ENCODE data around the gene MAGIX.

The MAGIX gene

DNA sequence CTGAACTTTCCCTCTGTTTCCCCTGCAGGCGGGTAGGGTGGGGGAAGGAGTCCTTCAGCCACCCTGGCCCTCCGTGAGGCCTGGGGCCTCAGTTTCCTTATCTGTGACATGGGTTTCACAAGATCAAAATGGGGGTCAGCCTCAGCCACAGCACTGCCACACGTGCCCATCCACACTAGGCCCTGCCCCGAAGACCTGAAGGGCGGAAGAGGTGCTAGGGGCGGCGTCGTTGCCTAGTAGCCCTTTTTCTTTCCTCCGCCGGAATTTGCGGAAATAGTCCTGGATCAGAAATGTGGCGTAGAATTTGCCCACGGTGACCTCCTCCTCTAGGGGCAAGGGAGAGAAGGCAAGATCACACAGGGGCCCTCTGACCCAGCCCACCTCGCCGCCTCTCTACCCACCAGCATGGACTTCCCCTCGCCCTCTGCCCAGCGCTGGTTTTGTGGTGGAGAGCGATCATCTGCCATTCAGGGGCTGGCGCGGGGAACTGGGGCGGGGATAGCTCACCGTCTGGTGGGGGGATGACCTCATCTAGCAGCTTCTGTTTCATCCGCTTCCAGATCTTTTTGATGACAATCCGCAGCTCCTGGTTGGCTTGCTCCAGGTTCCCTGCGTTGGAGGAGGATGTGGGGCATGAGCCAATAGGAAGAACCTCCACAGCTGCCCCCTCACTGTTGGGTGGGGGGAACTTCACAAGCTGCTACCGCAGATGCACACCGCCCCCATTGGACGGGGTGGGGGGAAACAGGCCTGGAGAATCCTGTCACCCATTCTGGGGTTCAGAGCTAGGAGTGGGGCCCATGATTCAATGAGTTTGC is 47.1 kb downstream of the MAGIX start:
- no peak for DNase-seq

DNA sequence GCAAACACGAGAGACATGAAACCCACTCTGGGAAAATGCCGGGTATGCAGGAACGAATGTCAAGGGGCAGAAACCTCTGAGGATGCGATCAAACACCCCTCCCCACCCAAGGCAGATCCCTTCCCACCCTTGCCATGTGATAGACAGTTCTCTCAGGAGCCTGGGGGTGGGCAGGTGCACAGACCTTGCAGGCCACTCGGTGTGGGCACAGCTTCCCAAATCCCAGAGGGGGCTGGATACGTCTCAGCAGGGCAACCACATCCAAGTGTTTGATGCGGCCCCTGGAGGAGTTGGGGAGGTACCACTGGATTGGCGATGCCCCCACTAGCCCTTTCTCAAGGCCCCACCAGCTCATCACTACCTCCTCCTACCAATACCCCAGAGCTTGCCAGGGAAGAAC is 47.8 kb downstream of the MAGIX start:
- DNase-seq, result no peak

DNA sequence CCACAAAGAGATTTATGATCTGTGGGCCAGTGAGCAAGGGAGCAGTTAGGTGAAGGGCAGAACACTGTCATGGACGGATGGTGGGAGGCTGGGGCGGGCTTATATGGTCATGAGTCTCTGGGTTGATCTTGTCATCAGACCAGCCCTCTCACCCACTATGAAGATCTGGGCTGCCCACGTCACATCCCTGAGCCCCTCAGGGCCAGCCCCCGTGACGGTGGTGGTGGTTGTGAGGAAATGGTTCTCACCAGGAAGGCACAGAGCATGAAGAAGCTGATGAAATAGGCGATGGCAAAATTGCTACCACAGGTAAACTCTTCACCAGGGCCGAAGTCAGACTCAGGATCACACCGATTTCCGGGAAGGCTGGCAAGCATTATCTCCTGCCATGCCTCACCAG is 48.5 kb downstream of the MAGIX start:
- no peak for DNase-seq

DNA sequence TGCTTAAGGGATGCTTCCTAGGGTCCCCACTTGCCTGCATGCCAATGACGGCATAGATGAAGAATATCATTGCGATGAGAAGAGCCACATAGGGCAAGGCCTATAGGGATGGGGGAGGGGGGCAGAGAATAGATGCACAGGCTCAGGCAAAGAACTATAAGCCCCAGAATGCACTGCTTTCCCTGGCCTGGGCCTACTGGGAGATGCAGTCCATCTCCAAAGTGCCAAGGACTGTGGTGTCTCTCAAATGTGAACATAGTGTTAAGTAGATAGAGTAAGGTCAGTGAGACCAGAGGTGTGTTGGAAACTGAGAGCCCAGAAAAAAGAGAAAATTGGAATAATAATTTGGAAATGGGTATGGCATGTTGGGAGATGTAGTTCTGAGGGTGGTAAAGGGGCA is 49.7 kb downstream of the MAGIX start:
- DNase-seq, result no peak

DNA sequence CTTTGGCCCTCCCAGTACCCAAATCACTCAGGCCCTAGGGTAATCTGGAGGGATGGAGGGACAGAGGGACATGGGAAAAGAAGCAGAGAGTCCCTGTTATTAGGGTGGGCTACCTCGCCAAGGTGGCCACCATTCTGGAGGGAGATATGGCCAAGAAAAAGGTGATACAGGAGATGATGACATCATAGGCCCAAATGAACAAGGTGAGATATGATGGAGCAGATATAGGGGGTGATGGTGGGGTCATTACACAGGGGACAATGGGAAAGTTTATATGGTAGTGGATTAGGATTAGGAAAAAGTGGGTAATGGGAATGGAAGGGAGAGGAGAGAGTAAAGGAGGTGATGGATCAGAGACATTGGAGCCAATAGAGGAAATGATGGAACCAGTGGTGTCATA is 50.3 kb downstream of the MAGIX start:
- DNase-seq, result no peak

DNA sequence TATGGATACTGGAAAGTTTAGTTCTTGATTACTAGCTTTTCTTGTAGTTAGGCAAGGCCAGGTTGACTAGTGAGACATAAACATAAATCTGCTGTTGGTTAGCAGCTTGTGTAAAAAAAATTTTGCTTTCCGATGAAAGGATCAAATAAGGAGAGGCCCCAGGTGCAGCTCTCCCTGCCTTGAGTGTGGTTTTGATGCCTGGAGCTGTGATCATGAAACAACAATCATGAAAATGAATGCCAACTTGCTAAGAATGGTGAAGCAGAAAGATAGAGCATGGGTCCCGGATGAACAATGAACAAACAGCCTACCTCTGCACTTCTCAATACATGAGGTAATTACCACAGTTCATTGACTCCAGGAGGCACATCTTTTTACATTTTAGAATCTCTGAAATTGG is 51.9 kb downstream of the MAGIX start:
- DNase-seq, result no peak

DNA sequence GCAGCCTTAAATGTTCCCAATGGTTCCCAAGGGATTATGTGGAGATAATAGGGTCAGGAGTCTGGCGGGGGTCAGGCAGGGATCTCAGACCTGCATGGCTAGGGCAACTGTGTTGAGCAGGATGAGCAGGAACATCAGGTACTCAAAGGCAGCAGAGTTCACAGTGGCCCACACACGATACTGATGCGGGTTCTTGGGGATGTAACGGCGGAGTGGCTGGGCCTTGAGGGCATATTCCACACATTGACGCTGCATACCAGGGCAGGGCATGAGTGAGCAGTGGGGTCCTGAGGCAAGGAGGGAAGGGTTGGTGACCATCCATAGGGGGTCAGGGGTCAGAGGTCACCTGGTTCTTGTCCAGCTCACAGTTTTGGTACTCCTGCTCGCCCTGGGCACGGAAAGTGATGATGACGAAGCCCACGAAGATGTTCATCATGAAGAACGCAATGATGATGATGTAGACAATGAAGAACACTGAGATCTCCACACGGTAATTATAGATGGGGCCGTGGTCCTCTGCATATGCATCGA is 52.5 kb downstream of the MAGIX start:
- DNase-seq, result no peak

All from activated CD8-positive, alpha-beta memory T cell treated with anti-CD3 and anti-CD28 coated beads, Interleukin-2, amount 50 U/mL, for 48 hours (primary cell).